OCI-LY3 (cell line): Measurements from ENCODE around the gene FARP1.

ENCODE experiments used
- H2AFZ ChIP-seq: fragments of 200-600, 300-600 bp; shearing (Covaris generic); 2 replicates; pipeline ENCODE4 v1.6.0; 2014; ENCODE audit warnings: antibody characterized with exemption, low read depth, low read length
- H3K27ac ChIP-seq: fragments of 200-600, 300-600 bp; sonication (generic); 2 replicates; pipeline ENCODE4 v1.5.1; 2014; ENCODE audit warnings: mild to moderate bottlenecking, low read length, moderate library complexity, mixed read lengths
- H3K27me3 ChIP-seq: fragments of 200-600, 300-600 bp; sonication (generic); 2 replicates; pipeline ENCODE4 v1.6.1; 2014; ENCODE audit warnings: low read depth, low read length, mixed read lengths
- H3K36me3 ChIP-seq: fragments of 200-600, 300-600 bp; sonication (generic); replicated peaks from 2 replicates; pipeline ENCODE3; 2014; ENCODE audit warnings: low read depth, low read length, mixed read lengths
- H3K4me1 ChIP-seq: fragments of 300-600, 200-600 bp; sonication (generic); 2 replicates; pipeline ENCODE4 v1.6.1; 2014; ENCODE audit warnings: low read length, mixed read lengths
- H3K4me2 ChIP-seq: fragments of 200-600, 300-600 bp; sonication (generic); 2 replicates; pipeline ENCODE4 v1.6.1; 2014; ENCODE audit warnings: low read length, mixed read lengths
- H3K4me3 ChIP-seq: fragments of 300-600, 200-600 bp; sonication (generic); 2 replicates; pipeline ENCODE4 v1.5.1; 2014; ENCODE audit warnings: antibody characterized with exemption, mild to moderate bottlenecking, low read length, moderate library complexity
- H3K79me2 ChIP-seq: fragments of 300-600, 200-600 bp; shearing (Covaris generic); 2 replicates; pipeline ENCODE4 v1.6.1; 2014; ENCODE audit warnings: mild to moderate bottlenecking, low read length, mixed read lengths
- H3K9ac ChIP-seq: fragments of 300-600, 200-600 bp; shearing (Covaris generic); 2 replicates; pipeline ENCODE4 v1.6.0; 2014; ENCODE audit warnings: mild to moderate bottlenecking, low read length, moderate library complexity
- H3K9me3 ChIP-seq: fragments of 200-600, 300-600 bp; shearing (Covaris generic); 2 replicates; pipeline ENCODE4 v1.6.1; 2014; ENCODE audit warnings: low read length, mixed read lengths; ENCODE audit not compliant: insufficient read depth
- H4K20me1 ChIP-seq: fragments of 200-600, 300-600 bp; sonication (generic); 2 replicates; pipeline ENCODE4 v1.6.1; 2016; ENCODE audit warnings: low read length, mixed read lengths; ENCODE audit not compliant: insufficient read depth
- EZH2phosphoT487 ChIP-seq: fragments of 200-600 bp; shearing (Covaris generic); IDR thresholded peaks from 2 replicates; pipeline ENCODE4 v1.6.1; 2018; ENCODE audit warnings: antibody characterized with exemption, mixed run types, low read depth
- TF ChIP-seq, protein P1 (sequence below): fragments of 200-600, 300-600 bp; sonication (generic); IDR thresholded peaks from 2 replicates; pipeline ENCODE4 v1.5.1; 2014; ENCODE audit warnings: antibody characterized with exemption, low read length, low read depth

Gene FARP1

DNA sequence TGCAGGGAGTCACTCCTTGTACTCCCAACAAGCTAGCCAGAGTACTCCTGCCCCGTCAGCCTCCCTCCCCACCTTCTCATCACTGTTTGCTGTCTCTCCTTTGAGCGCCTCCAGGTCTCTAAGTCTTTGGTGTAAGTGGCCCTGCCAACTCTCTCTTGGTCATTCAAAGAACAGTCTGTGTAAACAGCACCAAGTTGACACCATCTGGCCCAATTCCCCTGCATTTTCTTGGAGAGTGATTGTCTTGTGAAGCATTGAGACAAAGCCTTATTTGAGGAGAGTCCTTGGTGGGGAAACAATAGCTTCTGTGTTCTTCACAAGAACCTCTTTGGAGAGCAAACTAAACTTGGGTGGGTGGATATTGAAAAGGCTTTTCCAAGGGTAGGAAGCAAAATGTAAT is 148.8 kb downstream of the FARP1 start:
- Histone ChIP-seq H3K36me3 (no peaks in the 10 kb centered on the region), H3K27me3 (peaks cover 21% of the 10 kb centered on the region), H3K27ac (no peak overlapping the region), H2AFZ (no peak overlapping the region), H3K4me3 (no peak overlapping the region), H3K9ac (no peak overlapping the region), H3K4me1 (no peaks in the 10 kb centered on the region), H3K79me2 (no peaks in the 10 kb centered on the region), H3K9me3 (no peaks in the 10 kb centered on the region), H3K4me2 (no peak overlapping the region), H4K20me1 (no peaks in the 10 kb centered on the region)
- TF ChIP-seq EZH2phosphoT487 = no peak
- TF ChIP-seq, protein P1, sequence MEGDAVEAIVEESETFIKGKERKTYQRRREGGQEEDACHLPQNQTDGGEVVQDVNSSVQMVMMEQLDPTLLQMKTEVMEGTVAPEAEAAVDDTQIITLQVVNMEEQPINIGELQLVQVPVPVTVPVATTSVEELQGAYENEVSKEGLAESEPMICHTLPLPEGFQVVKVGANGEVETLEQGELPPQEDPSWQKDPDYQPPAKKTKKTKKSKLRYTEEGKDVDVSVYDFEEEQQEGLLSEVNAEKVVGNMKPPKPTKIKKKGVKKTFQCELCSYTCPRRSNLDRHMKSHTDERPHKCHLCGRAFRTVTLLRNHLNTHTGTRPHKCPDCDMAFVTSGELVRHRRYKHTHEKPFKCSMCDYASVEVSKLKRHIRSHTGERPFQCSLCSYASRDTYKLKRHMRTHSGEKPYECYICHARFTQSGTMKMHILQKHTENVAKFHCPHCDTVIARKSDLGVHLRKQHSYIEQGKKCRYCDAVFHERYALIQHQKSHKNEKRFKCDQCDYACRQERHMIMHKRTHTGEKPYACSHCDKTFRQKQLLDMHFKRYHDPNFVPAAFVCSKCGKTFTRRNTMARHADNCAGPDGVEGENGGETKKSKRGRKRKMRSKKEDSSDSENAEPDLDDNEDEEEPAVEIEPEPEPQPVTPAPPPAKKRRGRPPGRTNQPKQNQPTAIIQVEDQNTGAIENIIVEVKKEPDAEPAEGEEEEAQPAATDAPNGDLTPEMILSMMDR = no peak

DNA sequence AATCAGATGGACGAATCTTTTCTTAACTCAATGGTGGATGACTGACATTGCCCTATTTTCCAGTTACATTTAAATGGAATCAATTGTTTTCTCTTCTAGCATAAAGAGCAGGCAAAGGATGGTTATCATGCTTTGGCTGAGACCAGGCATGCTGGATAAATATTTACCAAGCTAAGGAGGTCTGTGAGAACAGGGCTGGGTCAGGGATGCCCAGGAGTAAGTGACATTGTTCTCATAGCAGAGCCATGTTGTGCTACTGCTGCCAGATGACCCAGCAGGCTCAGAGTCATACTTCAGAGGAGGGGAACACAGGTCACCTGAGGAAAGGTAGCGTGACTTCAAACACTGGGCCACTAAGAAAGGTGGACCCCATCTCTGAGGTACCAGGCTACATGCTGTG is 150.2 kb downstream of the FARP1 start:
- Histone ChIP-seq H3K4me1 (no peaks in the 10 kb centered on the region), H3K9ac (no peak overlapping the region), H2AFZ (no peak overlapping the region), H3K4me2 (no peak overlapping the region), H3K27ac (no peak overlapping the region), H3K79me2 (no peaks in the 10 kb centered on the region), H3K9me3 (no peaks in the 10 kb centered on the region), H3K36me3 (no peaks in the 10 kb centered on the region), H4K20me1 (no peaks in the 10 kb centered on the region), H3K4me3 (no peak overlapping the region), H3K27me3 (peaks cover 35% of the 10 kb centered on the region)
- TF ChIP-seq, protein P1 = no peak
- no peak for TF ChIP-seq EZH2phosphoT487

DNA sequence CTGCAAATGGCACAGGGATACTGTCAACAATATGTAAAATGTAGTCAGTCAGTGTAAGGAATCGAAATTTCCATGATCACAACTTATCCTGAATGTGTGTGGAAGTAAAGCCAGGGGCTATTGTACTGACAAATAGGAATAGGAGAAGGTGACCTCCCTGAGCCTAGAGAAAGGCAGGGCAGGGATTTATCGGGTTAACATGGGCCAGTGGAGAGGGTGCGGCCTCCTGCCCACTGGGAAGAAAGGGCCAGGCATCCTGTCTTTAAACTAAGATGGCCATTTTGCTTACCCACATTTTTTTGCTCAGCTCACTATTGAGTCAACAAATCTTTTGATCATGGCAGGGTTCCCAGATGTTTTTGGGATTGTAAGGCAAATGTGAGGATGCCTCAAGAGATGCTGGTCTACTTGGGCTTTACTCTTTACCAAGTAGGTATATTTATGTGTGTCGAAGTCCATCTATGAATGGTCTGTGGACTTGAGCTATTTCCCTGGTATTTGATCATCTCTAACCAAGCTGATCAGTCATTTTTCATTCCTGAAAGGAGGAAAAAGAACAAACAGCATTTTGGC is 150.8 kb downstream of the FARP1 start:
- no peaks in the 10 kb centered on the region for H3K79me2 ChIP-seq
- H2AFZ ChIP-seq = no peak overlapping the region
- no peaks in the 10 kb centered on the region for H3K9me3 ChIP-seq
- H3K4me1 ChIP-seq = no peaks in the 10 kb centered on the region
- no peak overlapping the region for H3K4me3 ChIP-seq
- H3K36me3 ChIP-seq = no peaks in the 10 kb centered on the region
- H3K27me3 ChIP-seq = peaks cover 40% of the 10 kb centered on the region
- no peak overlapping the region for H3K9ac ChIP-seq
- no peak overlapping the region for H3K27ac ChIP-seq
- no peak overlapping the region for H3K4me2 ChIP-seq
- TF ChIP-seq, protein P1 = no peak
- TF ChIP-seq EZH2phosphoT487 = no peak
- H4K20me1 ChIP-seq = no peaks in the 10 kb centered on the region

DNA sequence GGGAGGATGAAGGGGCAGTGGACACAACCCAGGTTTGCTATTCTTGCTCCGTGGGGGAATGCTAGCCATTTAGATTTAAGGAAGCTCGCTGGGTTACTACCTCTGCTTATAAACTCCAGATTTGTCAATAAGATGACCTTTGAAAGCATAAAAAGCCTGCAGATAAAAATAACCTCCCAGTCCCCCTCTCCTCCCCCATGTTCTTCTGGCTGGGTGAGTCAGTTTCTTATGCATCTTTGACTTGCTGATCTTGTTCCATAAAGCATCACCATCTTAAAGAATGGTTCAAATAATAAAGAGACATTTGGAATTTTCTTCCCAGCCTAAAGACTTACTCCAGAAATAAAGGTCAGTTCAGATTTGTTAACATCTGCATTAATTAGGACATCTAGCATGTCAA is 152.5 kb downstream of the FARP1 start:
- no peaks in the 10 kb centered on the region for H3K36me3 ChIP-seq
- H3K27me3 ChIP-seq = peaks cover 42% of the 10 kb centered on the region
- H4K20me1 ChIP-seq = no peaks in the 10 kb centered on the region
- H3K4me3 ChIP-seq = no peak overlapping the region
- no peak overlapping the region for H3K9ac ChIP-seq
- no peaks in the 10 kb centered on the region for H3K79me2 ChIP-seq
- no peak overlapping the region for H2AFZ ChIP-seq
- no peaks in the 10 kb centered on the region for H3K9me3 ChIP-seq
- H3K27ac ChIP-seq = no peak overlapping the region
- no peak for TF ChIP-seq EZH2phosphoT487
- TF ChIP-seq, protein P1 = no peak
- no peak overlapping the region for H3K4me2 ChIP-seq
- no peaks in the 10 kb centered on the region for H3K4me1 ChIP-seq
